ENCODE results near the gene BICD1.
"Not testable (repeated sequence)": the region's sequence is repeated elsewhere in the genome, so short reads cannot be mapped to it uniquely, and the experiment has no call there.

BICD1 gene

GRCh38 chr12:32249777-32250176 is 143.1 kb downstream of the BICD1 start:
- no peak for DNase-seq

GRCh38 chr12:32252199-32253073 is 145.8 kb downstream of the BICD1 start:
- DNase-seq: no peak

- DNase-seq: no peak
These were observed 146.6 kb downstream of the BICD1 start for GRCh38 chr12:32253154-32253790.

DNA sequence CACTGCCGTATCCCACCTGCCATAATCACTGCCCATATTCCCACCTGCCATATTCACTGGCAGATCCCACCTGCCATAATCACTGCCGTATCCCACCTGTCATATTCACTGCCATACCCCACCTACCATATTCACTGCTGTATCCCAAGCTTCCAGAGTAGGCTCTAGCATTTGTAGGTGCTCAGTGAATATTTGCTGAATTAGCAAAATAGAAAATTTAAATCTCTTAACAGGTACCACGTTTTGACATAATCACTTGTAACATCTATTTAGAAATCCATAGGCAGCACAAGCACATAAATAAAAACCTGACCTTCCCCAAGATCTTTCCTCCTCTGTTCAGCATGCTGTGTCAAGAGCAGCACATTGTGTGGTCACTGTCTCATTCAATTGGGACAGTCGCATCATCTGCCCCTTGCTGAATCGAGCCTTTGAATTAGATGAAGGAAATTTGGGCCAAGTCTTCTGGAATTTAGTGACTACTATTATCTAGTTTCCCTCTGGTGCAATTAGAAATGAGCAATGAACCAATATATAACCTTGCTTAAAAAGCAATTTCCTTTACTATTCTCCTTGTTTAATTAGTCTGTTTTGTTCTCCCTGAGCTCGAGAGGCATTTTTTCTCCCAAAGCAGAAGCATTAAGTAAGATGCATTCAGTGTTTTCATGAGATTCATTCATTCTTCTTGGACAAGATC is 147.8 kb downstream of the BICD1 start:
- DNase-seq: no peak

- DNase-seq: no peak
These were observed 148.9 kb downstream of the BICD1 start for GRCh38 chr12:32255588-32255987.

DNA sequence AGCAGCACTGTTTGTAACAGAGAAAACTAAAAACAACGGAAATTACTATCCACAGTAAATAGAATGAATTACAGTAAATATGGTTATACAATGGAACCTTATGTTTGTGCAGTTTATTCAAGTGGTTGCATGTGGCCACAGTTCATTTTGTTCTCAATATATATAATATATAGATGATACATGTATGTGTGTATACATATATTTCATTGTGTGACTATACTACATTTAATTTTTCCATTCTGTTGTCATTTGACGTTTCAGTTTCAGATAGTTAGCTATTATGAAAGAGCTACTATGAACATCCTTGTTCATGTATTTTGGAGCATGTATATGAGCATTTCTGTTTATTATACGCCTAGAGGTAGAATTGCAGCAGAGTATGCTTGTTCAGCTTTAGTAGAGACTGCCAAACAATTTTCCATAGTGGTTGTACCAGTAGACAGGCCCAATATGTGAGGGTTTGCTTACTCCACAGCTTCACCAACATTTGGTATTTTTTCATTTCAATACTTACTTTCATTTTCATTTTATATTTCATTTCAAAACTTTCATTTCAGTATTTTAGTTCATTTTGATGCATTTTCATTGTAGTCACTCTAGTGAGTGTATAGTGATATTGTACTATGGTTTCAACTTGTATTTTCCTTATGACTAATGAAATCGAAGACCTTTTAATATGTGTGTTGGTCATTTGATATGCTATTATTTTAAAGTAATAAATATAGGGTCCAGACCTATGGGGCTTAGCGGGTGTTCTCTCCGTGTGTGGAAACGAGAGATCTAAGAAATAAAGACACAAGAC is 151.2 kb downstream of the BICD1 start:
- no peak for DNase-seq

DNA sequence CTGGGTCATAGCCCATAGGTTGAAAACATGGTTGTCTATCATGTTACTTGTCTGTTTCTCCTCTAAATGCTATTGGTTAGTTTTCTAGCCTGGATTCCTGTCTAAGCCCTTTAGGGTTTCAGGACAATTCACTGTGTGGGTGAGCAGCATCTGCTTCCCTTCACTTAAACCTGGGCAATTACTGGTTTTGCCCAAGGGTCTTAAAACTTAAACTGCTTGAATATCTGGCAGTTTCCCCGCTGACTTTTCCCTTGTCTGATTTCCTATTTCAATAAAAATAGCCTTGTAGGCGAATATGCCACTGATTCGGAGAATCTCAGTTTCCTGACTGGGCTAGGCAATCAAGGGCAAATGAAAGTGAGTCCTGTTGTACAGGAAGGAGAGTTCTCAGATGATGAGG is 154.0 kb downstream of the BICD1 start:
- DNase-seq: no peak

DNA sequence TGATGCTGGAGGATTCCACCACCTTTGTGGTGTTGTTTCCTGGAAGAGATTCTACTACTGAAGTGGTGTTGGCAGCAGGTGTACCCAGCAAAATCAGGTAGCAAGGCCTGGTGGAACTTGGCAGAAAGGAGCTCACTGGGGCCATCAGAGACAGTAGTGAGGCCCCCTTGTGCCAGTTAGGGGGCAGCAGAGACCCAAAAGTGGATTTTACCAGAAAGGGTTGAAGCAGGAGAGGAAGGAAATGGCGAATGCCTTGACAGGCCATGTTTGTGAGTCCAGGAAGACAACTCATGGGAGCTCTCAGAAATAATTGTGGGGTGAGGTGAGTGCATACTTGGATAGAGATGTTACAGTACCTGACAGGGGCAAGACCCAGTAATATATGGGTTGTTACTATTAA is 155.0 kb downstream of the BICD1 start:
- DNase-seq: no peak

GRCh38 chr12:32264961-32265360 is 158.3 kb downstream of the BICD1 start:
- DNase-seq: no peak

DNA sequence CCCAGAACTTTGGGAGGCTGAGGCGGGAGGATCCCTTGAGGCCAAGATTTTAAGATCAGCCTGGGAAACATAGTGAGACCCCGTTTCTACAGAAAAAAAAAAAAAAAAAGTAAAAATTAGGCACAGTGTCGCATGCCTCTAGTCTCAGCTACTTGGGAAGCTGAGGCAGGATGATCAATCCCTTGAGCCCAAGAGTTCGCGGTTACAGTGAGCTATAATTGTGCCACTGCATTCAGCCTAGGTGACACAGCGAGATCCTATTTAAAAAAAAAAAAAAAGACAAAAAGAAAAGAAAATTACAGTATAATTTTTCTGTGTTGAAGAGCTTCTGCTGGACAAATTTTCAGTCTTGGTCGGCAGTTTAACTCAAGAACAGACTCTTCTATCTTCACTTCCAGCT is 158.8 kb downstream of the BICD1 start:
- no peak for DNase-seq

- no peak for DNase-seq
These were observed 159.3 kb downstream of the BICD1 start for GRCh38 chr12:32265951-32266350.

DNA sequence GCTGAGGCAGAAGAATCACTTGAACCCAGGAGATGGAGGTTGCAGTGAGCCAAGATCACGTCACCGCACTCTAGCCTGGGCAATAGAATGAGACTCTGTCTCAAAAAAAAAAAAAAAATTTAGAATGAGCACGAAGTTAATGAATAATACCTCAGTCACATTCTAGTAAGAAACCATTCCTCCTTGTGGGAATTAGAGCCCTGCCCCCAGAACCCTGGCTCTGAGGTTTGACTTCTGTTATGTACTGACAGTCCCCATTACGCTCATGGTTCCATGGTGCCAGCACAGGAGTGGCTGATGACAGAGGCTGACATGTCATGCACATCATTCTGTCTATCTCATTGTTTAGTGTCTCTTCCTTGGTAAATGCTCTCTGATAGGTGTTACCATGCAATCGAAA is 160.1 kb downstream of the BICD1 start:
- no peak for DNase-seq

GRCh38 chr12:32270818-32271710 is 164.4 kb downstream of the BICD1 start:
- DNase-seq: no peak

- no peak for DNase-seq
These were observed 165.8 kb downstream of the BICD1 start for GRCh38 chr12:32272465-32272864.

- no peak for DNase-seq
These were observed 166.4 kb downstream of the BICD1 start for GRCh38 chr12:32273063-32273522.

DNA sequence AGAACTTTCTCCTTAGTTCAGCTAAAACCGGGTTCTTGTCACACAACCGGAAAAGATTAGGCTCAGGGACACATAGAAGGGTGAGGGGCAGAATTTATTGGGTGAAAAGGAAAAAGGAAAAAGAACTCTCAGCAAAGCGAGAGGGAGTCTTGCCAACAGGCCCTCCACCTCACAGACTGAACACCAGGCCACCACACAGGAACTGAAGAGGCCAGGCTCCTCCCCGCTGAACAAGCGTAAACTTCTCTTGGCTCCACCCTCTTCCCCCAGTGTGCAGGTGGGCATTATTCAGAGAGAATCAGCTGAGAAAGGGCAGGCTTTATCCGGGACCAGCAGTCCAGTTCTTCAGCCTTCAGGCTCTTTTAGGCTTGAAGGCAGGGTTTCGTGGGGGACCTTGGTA is 167.1 kb downstream of the BICD1 start:
- DNase-seq: no peak

- DNase-seq: no peak
These were observed 168.0 kb downstream of the BICD1 start for GRCh38 chr12:32274665-32275064.

DNA sequence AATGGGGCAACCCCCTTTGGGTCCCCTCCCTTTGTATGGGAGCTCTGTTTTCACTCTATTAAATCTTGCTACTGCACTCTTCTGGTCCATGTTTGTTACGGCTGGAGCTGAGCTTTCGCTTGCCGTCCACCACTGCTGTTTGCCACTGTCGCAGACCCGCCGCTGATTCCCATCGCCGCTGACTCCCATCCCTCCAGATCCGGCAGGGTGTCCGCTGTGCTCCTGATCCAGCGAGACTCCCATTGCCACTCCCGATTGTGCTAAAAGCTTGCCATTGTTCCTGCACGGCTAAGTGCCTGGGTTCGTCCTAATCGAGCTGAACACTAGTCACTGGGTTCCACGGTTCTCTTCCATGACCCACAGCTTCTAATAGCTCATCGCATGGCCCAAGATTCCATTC is 168.9 kb downstream of the BICD1 start:
- not testable (repeated sequence) for DNase-seq

- DNase-seq: no peak
These were observed 171.1 kb downstream of the BICD1 start for GRCh38 chr12:32277774-32278173.

GRCh38 chr12:32281098-32281497 is 174.5 kb downstream of the BICD1 start:
- DNase-seq: no peak

GRCh38 chr12:32284561-32284960 is 177.9 kb downstream of the BICD1 start:
- DNase-seq: no peak

GRCh38 chr12:32285021-32285420 is 178.4 kb downstream of the BICD1 start:
- no peak for DNase-seq

Measured in activated effector memory CD4-positive, alpha-beta T cell treated with Interleukin-2 at 50 U/mL for 16 hours (primary cell).